H9 (cell line): ENCODE data around the gene TRAT1. TPM values are rescaled to one million over a fixed set of nuclear protein-coding genes. Genes with fewer than 3 reads are reported as not detected.
A peak's percentile ranks its signal among the peaks of the same experiment; 100 is the strongest.

Source experiments
- DNase-seq: peaks from one replicate; pipeline ENCODE4 v3.0.0-alpha.2; 2017
- H2AFZ ChIP-seq: one replicate; pipeline ENCODE4 v1.6.1; 2013; ENCODE audit warnings: mild to moderate bottlenecking, low read length, control low read depth, moderate library complexity
- H2AK5ac ChIP-seq: 2 replicates; pipeline ENCODE4 v1.6.1; 2013; ENCODE audit warnings: low read length, control low read depth, mixed read lengths; ENCODE audit not compliant: insufficient read length
- H2BK120ac ChIP-seq: one replicate; pipeline ENCODE4 v1.6.1; 2013; ENCODE audit warnings: low read depth, mild to moderate bottlenecking, low read length, control low read depth, inconsistent platforms; ENCODE audit not compliant: poor library complexity, severe bottlenecking
- H2BK12ac ChIP-seq: 2 replicates; pipeline ENCODE4 v1.6.1; 2013; ENCODE audit warnings: low read length, control low read depth, mixed read lengths, low read depth; ENCODE audit not compliant: insufficient read length
- H2BK15ac ChIP-seq: 2 replicates; pipeline ENCODE4 v1.6.1; 2013; ENCODE audit warnings: low read depth, low read length, control low read depth
- H2BK20ac ChIP-seq: one replicate; pipeline ENCODE4 v1.6.1; 2013; ENCODE audit warnings: low read depth, mild to moderate bottlenecking, low read length, control low read depth, inconsistent platforms; ENCODE audit not compliant: poor library complexity, severe bottlenecking
- H2BK5ac ChIP-seq: 2 replicates; pipeline ENCODE4 v1.6.1; 2013; ENCODE audit warnings: low read length, control low read depth, mixed read lengths; ENCODE audit not compliant: insufficient read length
- H3K14ac ChIP-seq: 2 replicates; pipeline ENCODE4 v1.6.1; 2013; ENCODE audit warnings: low read length, control low read depth; ENCODE audit not compliant: insufficient read depth
- H3K18ac ChIP-seq: 2 replicates; pipeline ENCODE4 v1.6.1; 2013; ENCODE audit warnings: low read depth, mild to moderate bottlenecking, mixed read lengths, low read length, control low read depth; ENCODE audit not compliant: insufficient read length
- H3K23ac ChIP-seq: 2 replicates; pipeline ENCODE4 v1.6.1; 2013; ENCODE audit warnings: low read length, control low read depth, mixed read lengths, low read depth; ENCODE audit not compliant: insufficient read length
- H3K23me2 ChIP-seq: 2 replicates; pipeline ENCODE4 v1.6.1; 2013; ENCODE audit warnings: low read depth, mild to moderate bottlenecking, mixed read lengths, low read length, control low read depth; ENCODE audit not compliant: insufficient read length, poor library complexity, severe bottlenecking
- H3K27ac ChIP-seq: 2 replicates; pipeline ENCODE4 v1.5.1; 2013; ENCODE audit warnings: low read length, control low read depth, mixed read lengths, low read depth; ENCODE audit not compliant: insufficient read length
- H3K27me3 ChIP-seq: 2 replicates; pipeline ENCODE4 v1.6.1; 2013; ENCODE audit warnings: low read length, control low read depth, inconsistent platforms; ENCODE audit not compliant: insufficient read depth
- H3K4ac ChIP-seq: 2 replicates; pipeline ENCODE4 v1.6.1; 2013; ENCODE audit warnings: low read depth, mild to moderate bottlenecking, control low read depth, inconsistent platforms, low read length, moderate library complexity
- H3K4me1 ChIP-seq: 2 replicates; pipeline ENCODE4 v1.6.1; 2013; ENCODE audit warnings: low read length, control low read depth, inconsistent platforms; ENCODE audit not compliant: insufficient read depth
- H3K4me2 ChIP-seq: 2 replicates; pipeline ENCODE4 v1.6.1; 2013; ENCODE audit warnings: low read length, control low read depth, mixed read lengths; ENCODE audit not compliant: insufficient read length, insufficient read depth
- H3K56ac ChIP-seq: 2 replicates; pipeline ENCODE4 v1.6.1; 2013; ENCODE audit warnings: low read depth, mild to moderate bottlenecking, mixed read lengths, low read length, control low read depth; ENCODE audit not compliant: insufficient read length
- H3K79me1 ChIP-seq: 2 replicates; pipeline ENCODE4 v1.6.1; 2013; ENCODE audit warnings: low read depth, mild to moderate bottlenecking, moderate library complexity, low read length, control low read depth, inconsistent platforms; ENCODE audit not compliant: insufficient read depth, poor library complexity, severe bottlenecking
- H3K79me2 ChIP-seq: 2 replicates; pipeline ENCODE4 v1.6.1; 2013; ENCODE audit warnings: low read length, control low read depth, inconsistent platforms; ENCODE audit not compliant: insufficient read depth
- H3K9ac ChIP-seq: 2 replicates; pipeline ENCODE4 v1.6.1; 2013; ENCODE audit warnings: low read length, control low read depth, mixed read lengths; ENCODE audit not compliant: insufficient read length; ENCODE audit errors: extremely low read depth
- H3K9me3 ChIP-seq: one replicate; pipeline ENCODE4 v1.6.1; 2013; ENCODE audit warnings: low read depth, low read length, inconsistent platforms; ENCODE audit not compliant: control insufficient read depth
- H3T11ph ChIP-seq: one replicate; pipeline ENCODE4 v1.6.1; 2013; ENCODE audit warnings: mild to moderate bottlenecking, low read length, control low read depth, inconsistent platforms
- H4K20me1 ChIP-seq: one replicate; pipeline ENCODE4 v1.6.1; 2013; ENCODE audit not compliant: control insufficient read depth, insufficient read length, insufficient read depth
- H4K5ac ChIP-seq: 2 replicates; pipeline ENCODE4 v1.6.1; 2013; ENCODE audit warnings: low read depth, mild to moderate bottlenecking, mixed read lengths, low read length, control low read depth; ENCODE audit not compliant: insufficient read length
- H4K8ac ChIP-seq: replicated peaks from 2 replicates; pipeline ENCODE4 v1.6.1; 2013; ENCODE audit warnings: low read length, control low read depth, mixed read lengths, low read depth; ENCODE audit not compliant: insufficient read length
- H4K91ac ChIP-seq: 2 replicates; pipeline ENCODE4 v1.6.1; 2013; ENCODE audit warnings: low read depth, mild to moderate bottlenecking, moderate library complexity, mixed read lengths, low read length, control low read depth; ENCODE audit not compliant: insufficient read length
- H3K27ac Mint-ChIP-seq, 3 experiments: 2 replicates in 2 of 3; 3 replicates in 1 of 3; pipeline ENCODE4 v1.8.0; 2020 to 2021; ENCODE audit warnings: mixed read lengths in 3 of 3, mild to moderate bottlenecking in 1 of 3, moderate library complexity in 1 of 3
- H3K27me3 Mint-ChIP-seq: 2 replicates; pipeline ENCODE4 v1.8.0; 2021; ENCODE audit warnings: low read depth, mild to moderate bottlenecking, moderate library complexity, mixed read lengths
- H3K36me3 Mint-ChIP-seq, 3 experiments: 2 replicates in 2 of 3; 3 replicates in 1 of 3; pipeline ENCODE4 v1.8.0; 2020 to 2021; ENCODE audit warnings: low read depth in 3 of 3, mixed read lengths in 3 of 3; ENCODE audit not compliant: insufficient read depth in 1 of 3
- H3K4me1 Mint-ChIP-seq, 2 experiments: 2 replicates each; pipeline ENCODE4 v1.8.0; 2020; ENCODE audit warnings: mixed read lengths in 2 of 2
- H3K4me3 Mint-ChIP-seq, 2 experiments: 2 replicates in 1 of 2; 3 replicates in 1 of 2; pipeline ENCODE4 v1.8.0; 2020 to 2021; ENCODE audit warnings: mild to moderate bottlenecking in 2 of 2, mixed read lengths in 2 of 2, moderate library complexity in 1 of 2
- H3K9me3 Mint-ChIP-seq, 2 experiments: 2 replicates in 1 of 2; 3 replicates in 1 of 2; pipeline ENCODE4 v1.8.0; 2020; ENCODE audit warnings: mild to moderate bottlenecking in 2 of 2, mixed read lengths in 2 of 2, moderate library complexity in 1 of 2
- CTCF ChIP-seq: fragments of 200-600 bp; sonication (generic); conservative IDR thresholded peaks from 3 replicates; pipeline ENCODE4 v1.8.0; 2021; ENCODE audit warnings: antibody characterized with exemption, mild to moderate bottlenecking
- WGBS: extraction: QIAGEN DNeasy Blood & Tissue Kit; methylation state at CpG from one replicate; pipeline ENCODE4 v1.1.7; 2013; ENCODE audit warnings: missing lambda C conversion rate, low lambda C conversion rate, mixed read lengths; ENCODE audit not compliant: insufficient read length; ENCODE audit errors: extremely low coverage; 5-methylcytosine and 5-hydroxymethylcytosine counted together
- total RNA-seq: library from RNA; stranded (reverse); gene quantifications from 2 replicates; pipeline ENCODE4 v1.2.1, GENCODE V29; 2021

Gene TRAT1
- total RNA-seq, 1 experiment from 2014 or later, result not detected

DNA sequence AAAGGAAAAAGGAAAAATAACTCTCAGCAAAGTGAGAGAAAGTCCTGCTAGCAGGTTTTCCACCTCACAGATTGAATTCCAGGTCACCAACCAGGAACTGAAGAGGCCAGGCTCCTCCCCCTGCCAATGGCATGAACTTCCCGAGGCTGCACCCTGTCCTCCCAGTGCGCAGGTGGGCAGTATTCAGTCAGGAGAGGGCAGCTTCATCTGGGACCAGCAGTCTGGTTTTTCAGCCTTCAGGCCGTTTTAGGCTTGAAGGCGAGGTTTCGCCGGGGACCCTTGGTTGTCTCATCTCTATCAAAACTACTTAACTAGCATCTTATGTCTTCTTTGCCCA lies 41.2 kb downstream of the TRAT1 start:
- H4K8ac ChIP-seq, result no peak overlapping the region
- H3K9me3 Mint-ChIP-seq, result peaks cover 7 to 9% of the 10 kb centered on the region in 2 experiments
- peaks cover 29 to 42% of the 10 kb centered on the region in 2 experiments for H3K4me1 Mint-ChIP-seq
- H3K23ac ChIP-seq, result no peak overlapping the region
- H3K9me3 ChIP-seq, result no peaks in the 10 kb centered on the region
- peaks cover 6% of the 10 kb centered on the region; the same call in 1 of the 2 replicates for H3K4me1 ChIP-seq
- H3K36me3 Mint-ChIP-seq, result peaks cover 0 to 14% (median 4%) of the 10 kb centered on the region in 3 experiments; a peak in 3 of 7 replicates
- no peak overlapping the region for H3K9ac ChIP-seq
- no peak overlapping the region for H2BK15ac ChIP-seq
- no peaks in the 10 kb centered on the region for H3K79me1 ChIP-seq
- no CpG with 5 or more reads among the region's 6 CpGs for WGBS
- H3K27ac ChIP-seq, result no peak overlapping the region
- no peak overlapping the region for H2BK20ac ChIP-seq
- peak overlapping the region; percentile 40 for H2AFZ ChIP-seq
- no peak overlapping the region for H3K4me3 Mint-ChIP-seq
- no peak overlapping the region for H2BK5ac ChIP-seq
- H3T11ph ChIP-seq, result no peak overlapping the region
- no peak overlapping the region for H4K91ac ChIP-seq
- no peak overlapping the region for H3K14ac ChIP-seq
- no peaks in the 10 kb centered on the region for H4K20me1 ChIP-seq
- no peaks in the 10 kb centered on the region for H3K27me3 Mint-ChIP-seq
- no peak overlapping the region for H3K18ac ChIP-seq
- no peak for TF ChIP-seq CTCF
- no peak overlapping the region for H2BK12ac ChIP-seq
- no peak overlapping the region for H3K4me2 ChIP-seq
- no peak overlapping the region for H2BK120ac ChIP-seq
- no peak overlapping the region for H4K5ac ChIP-seq
- H3K56ac ChIP-seq, result no peak overlapping the region
- no peak overlapping the region for H3K4ac ChIP-seq
- no peaks in the 10 kb centered on the region for H3K27me3 ChIP-seq
- H2AK5ac ChIP-seq, result no peak overlapping the region
- H3K27ac Mint-ChIP-seq, result no peak overlapping the region
- H3K23me2 ChIP-seq, result no peaks in the 10 kb centered on the region
- DNase-seq, result peak; percentile 39
- no peaks in the 10 kb centered on the region for H3K79me2 ChIP-seq
